Stomach smooth muscle (tissue), 2 donors: ENCODE measurements around the gene WNK2.

Experiments used
- H3K27ac ChIP-seq: one replicate; pipeline ENCODE4 v1.7.0; 2013; ENCODE audit warnings: mild to moderate bottlenecking, low read length, inconsistent platforms
- H3K27me3 ChIP-seq, 2 donors: one replicate each; pipeline ENCODE4 v1.7.0; 2013; ENCODE audit warnings: low read length in 2 of 2; ENCODE audit not compliant: insufficient read depth in 2 of 2, control insufficient read depth in 1 of 2
- H3K36me3 ChIP-seq, 2 donors: one replicate each; pipeline ENCODE4 v1.7.0; 2013; ENCODE audit warnings: low read length in 2 of 2; ENCODE audit not compliant: control insufficient read depth in 2 of 2, insufficient read depth in 2 of 2
- H3K4me1 ChIP-seq: one replicate; pipeline ENCODE4 v1.7.0; 2013; ENCODE audit warnings: low read length; ENCODE audit not compliant: control insufficient read depth, insufficient read depth
- H3K4me3 ChIP-seq, 2 donors: one replicate each; pipeline ENCODE4 v1.7.0; 2013; ENCODE audit warnings: low read length in 2 of 2
- H3K9ac ChIP-seq, 2 donors: one replicate each; pipeline ENCODE4 v1.7.0; 2013; ENCODE audit warnings: low read length in 2 of 2, mild to moderate bottlenecking in 1 of 2
- H3K9me3 ChIP-seq, 2 donors: one replicate each; pipeline ENCODE4 v1.7.0; 2013; ENCODE audit warnings: low read length in 2 of 2; ENCODE audit not compliant: control insufficient read depth in 2 of 2
- donor health status: healthy.
- donor health status: Pancreatic carcinoma.

Gene WNK2

DNA sequence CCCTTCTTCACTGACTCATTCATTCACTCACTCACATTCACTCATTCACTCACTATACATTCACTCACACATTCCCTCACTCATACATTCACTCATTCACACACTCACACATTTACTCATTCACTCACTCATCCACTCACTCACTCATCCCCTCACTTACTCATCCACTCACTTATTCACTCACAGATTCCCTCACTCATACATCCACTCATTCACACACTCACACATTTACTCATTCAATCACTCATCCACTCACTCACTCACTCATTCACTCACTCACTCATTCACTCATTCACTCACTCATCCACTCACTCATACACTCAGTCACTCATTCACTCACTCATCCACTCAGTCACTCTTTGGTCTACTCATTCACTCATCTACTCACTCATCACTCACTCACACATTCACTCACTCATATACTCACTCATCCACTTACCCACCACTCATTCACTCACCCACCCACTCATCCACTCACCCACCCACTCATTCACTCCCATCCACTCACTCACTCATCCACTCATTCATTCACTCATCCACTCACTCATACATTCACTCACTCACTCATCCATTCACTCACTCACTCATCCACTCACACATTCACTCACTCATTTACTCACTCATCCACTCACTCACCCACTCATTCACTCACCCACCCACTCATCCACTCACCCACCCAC, 27.2 kb downstream of the WNK2 start:
- no peak overlapping the region for H3K4me3 ChIP-seq
- H3K9me3 ChIP-seq, result peaks cover 0 to 3% of the 10 kb centered on the region in 2 donors
- no peak overlapping the region for H3K27ac ChIP-seq
- H3K9ac ChIP-seq, result no peak overlapping the region
- no peaks in the 10 kb centered on the region for H3K27me3 ChIP-seq
- peaks cover 44% of the 10 kb centered on the region for H3K4me1 ChIP-seq
- H3K36me3 ChIP-seq, result no peaks in the 10 kb centered on the region

GRCh38 chr9:93211654-93212001, 27.7 kb downstream of the WNK2 start:
- Histone ChIP-seq H3K36me3 (no peaks in the 10 kb centered on the region), H3K9ac (no peak overlapping the region), H3K4me1 (peaks cover 39% of the 10 kb centered on the region), H3K4me3 (no peak overlapping the region), H3K9me3 (peaks cover 0 to 3% of the 10 kb centered on the region in 2 donors), H3K27me3 (no peaks in the 10 kb centered on the region), H3K27ac (no peak overlapping the region)

DNA sequence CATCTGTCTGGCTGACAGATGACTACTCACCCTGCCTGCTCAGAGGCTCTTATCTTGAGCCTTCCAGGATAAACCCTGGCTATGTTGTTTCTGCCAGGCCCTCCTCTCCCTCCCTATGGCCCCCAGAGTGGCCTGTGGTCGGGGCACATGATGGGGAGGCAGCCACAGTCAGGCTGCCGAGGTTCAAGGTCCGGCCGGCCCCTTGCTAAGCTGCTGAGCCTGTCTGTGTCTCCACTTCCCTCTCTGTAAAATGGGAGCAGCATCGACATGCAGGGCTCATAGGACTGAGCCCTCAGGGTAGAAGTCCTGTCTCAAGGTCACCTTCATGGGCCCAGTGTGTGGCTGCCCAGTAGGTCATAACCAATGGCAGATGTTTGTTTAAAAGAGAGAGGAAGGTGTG, 28.5 kb downstream of the WNK2 start:
- H3K4me1 ChIP-seq, result peaks cover 32% of the 10 kb centered on the region
- no peak overlapping the region for H3K9ac ChIP-seq
- H3K9me3 ChIP-seq, result peaks cover 0 to 3% of the 10 kb centered on the region in 2 donors
- no peaks in the 10 kb centered on the region for H3K36me3 ChIP-seq
- no peak overlapping the region for H3K4me3 ChIP-seq
- H3K27me3 ChIP-seq, result no peaks in the 10 kb centered on the region
- peak overlapping the region; percentile 62 for H3K27ac ChIP-seq

GRCh38 chr9:93216073-93216365, 32.1 kb downstream of the WNK2 start:
- H3K27me3 ChIP-seq, result no peaks in the 10 kb centered on the region
- no peak overlapping the region for H3K9ac ChIP-seq
- H3K36me3 ChIP-seq, result no peaks in the 10 kb centered on the region
- H3K9me3 ChIP-seq, result peaks cover 0 to 3% of the 10 kb centered on the region in 2 donors
- H3K27ac ChIP-seq, result no peak overlapping the region
- no peak overlapping the region for H3K4me3 ChIP-seq
- H3K4me1 ChIP-seq, result peaks cover 31% of the 10 kb centered on the region

GRCh38 chr9:93217706-93218105, 33.8 kb downstream of the WNK2 start:
- Histone ChIP-seq H3K27me3 (no peaks in the 10 kb centered on the region), H3K36me3 (no peaks in the 10 kb centered on the region), H3K27ac (no peak overlapping the region), H3K4me3 (no peak overlapping the region), H3K9me3 (peaks cover 0 to 3% of the 10 kb centered on the region in 2 donors), H3K4me1 (peaks cover 30% of the 10 kb centered on the region), H3K9ac (no peak overlapping the region)

GRCh38 chr9:93218161-93218560, 34.2 kb downstream of the WNK2 start:
- H3K9me3 ChIP-seq, result peaks cover 0 to 3% of the 10 kb centered on the region in 2 donors
- no peaks in the 10 kb centered on the region for H3K27me3 ChIP-seq
- no peak overlapping the region for H3K27ac ChIP-seq
- no peak overlapping the region for H3K9ac ChIP-seq
- H3K4me3 ChIP-seq, result no peak overlapping the region
- no peaks in the 10 kb centered on the region for H3K36me3 ChIP-seq
- peaks cover 30% of the 10 kb centered on the region for H3K4me1 ChIP-seq

GRCh38 chr9:93218671-93219420, 34.9 kb downstream of the WNK2 start:
- Histone ChIP-seq H3K27ac (no peak overlapping the region), H3K9me3 (peaks cover 0 to 3% of the 10 kb centered on the region in 2 donors), H3K4me3 (no peak overlapping the region), H3K4me1 (peaks cover 36% of the 10 kb centered on the region), H3K27me3 (no peaks in the 10 kb centered on the region), H3K36me3 (no peaks in the 10 kb centered on the region), H3K9ac (no peak overlapping the region)

- Histone ChIP-seq H3K9me3 (peaks cover 0 to 3% of the 10 kb centered on the region in 2 donors), H3K27me3 (no peaks in the 10 kb centered on the region), H3K36me3 (no peaks in the 10 kb centered on the region), H3K9ac (no peak overlapping the region), H3K4me3 (no peak overlapping the region), H3K27ac (no peak overlapping the region), H3K4me1 (peaks cover 45% of the 10 kb centered on the region)
These were observed 35.8 kb downstream of the WNK2 start for GRCh38 chr9:93219692-93220091.

DNA sequence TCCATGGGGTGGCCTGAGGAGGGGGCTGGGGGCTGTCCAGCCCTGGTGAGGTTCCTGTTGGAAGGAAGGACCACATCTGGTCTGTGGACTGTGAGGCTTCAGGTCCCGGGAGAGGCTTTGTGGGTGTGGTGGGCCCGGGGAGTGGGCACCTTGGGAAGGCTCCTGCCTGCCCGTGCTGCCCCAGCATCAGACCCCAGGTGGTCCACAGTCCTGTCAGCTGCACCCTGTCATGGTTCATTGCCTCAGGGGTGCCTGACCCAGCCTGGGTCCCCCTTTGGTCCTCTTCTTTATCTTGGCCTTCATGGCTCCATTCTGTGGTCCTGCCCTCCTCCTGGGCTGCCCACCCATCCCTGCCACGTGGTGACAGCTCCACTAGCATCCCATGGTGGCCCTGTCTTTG, 36.7 kb downstream of the WNK2 start:
- no peaks in the 10 kb centered on the region for H3K36me3 ChIP-seq
- H3K27ac ChIP-seq, result no peak overlapping the region
- H3K4me3 ChIP-seq, result no peak overlapping the region
- no peak overlapping the region for H3K9ac ChIP-seq
- H3K27me3 ChIP-seq, result no peaks in the 10 kb centered on the region
- H3K4me1 ChIP-seq, result peaks cover 47% of the 10 kb centered on the region
- peaks cover 0 to under 1% of the 10 kb centered on the region in 2 donors for H3K9me3 ChIP-seq

- Histone ChIP-seq H3K4me3 (no peak overlapping the region), H3K27me3 (no peaks in the 10 kb centered on the region), H3K4me1 (peaks cover 49% of the 10 kb centered on the region), H3K9ac (no peak overlapping the region), H3K9me3 (no peaks in the 10 kb centered on the region), H3K36me3 (no peaks in the 10 kb centered on the region), H3K27ac (no peak overlapping the region)
These were observed 37.1 kb downstream of the WNK2 start for GRCh38 chr9:93221044-93221443.

- Histone ChIP-seq H3K27me3 (no peaks in the 10 kb centered on the region), H3K27ac (peak overlapping the region; percentile 37), H3K4me3 (no peak overlapping the region), H3K4me1 (peaks cover 50% of the 10 kb centered on the region), H3K9ac (no peak overlapping the region), H3K36me3 (no peaks in the 10 kb centered on the region), H3K9me3 (no peaks in the 10 kb centered on the region)
These were observed 38.9 kb downstream of the WNK2 start for GRCh38 chr9:93222890-93223259.
